Cardiac atrium fibroblast (primary cell): ENCODE results near the gene VWC2. TPM values are rescaled to one million over a fixed set of nuclear protein-coding genes. Genes with fewer than 3 reads are reported as not detected.

Experiments
- total RNA-seq: library from RNA; depleted of rRNA; stranded (reverse); fragments of >200 nt; gene quantifications from 2 replicates; pipeline ENCODE4 v1.2.3, GENCODE V29; 2015

Gene VWC2
- total RNA-seq: not detected in 2 replicates

GRCh38 chr7:49773218-49773935 lies at the start of gene VWC2:
Gene VWC2 (plus strand): TSS chr7:49773638. CDS start chr7:49775436, 1,798 bp downstream.

